ENCODE measurements around the gene BCO1. TPM values are rescaled to one million over a fixed set of nuclear protein-coding genes. Genes with fewer than 3 reads are reported as not detected.
A peak's percentile ranks its signal among the peaks of the same experiment; 100 is the strongest.

BCO1 gene
- total and polyA plus RNA-seq, 2 of the 4 experiments (the other 2 are of a cell fraction) = not detected

GRCh38 chr16:81198635-81199034 is 39.9 kb upstream of the BCO1 start:
- Histone ChIP-seq H2AK5ac (ENCODE audit: low read depth, low read length) (no peak overlapping the region), H2BK120ac (ENCODE audit: low read depth, low read length) (no peak overlapping the region), H2AFZ (replicated peaks; ENCODE audit: low read length, poor library complexity) (peak overlapping the region; percentile 8), H3K4ac (ENCODE audit: low read depth, low read length) (no peak overlapping the region), H2BK20ac (ENCODE audit: low read depth, low read length) (no peak overlapping the region), H2AK9ac (replicated peaks; ENCODE audit: low read depth, low read length, poor library complexity) (peak overlapping the region; percentile 13), H3K4me1 (ENCODE audit: control insufficient read depth, insufficient read depth, low read length) (peaks cover 3% of the 10 kb centered on the region; the same call in 1 of the 2 replicates), H3K36me3 (ENCODE audit: control insufficient read depth, insufficient read depth, low read length) (no peaks in the 10 kb centered on the region), H3K27me3 (ENCODE audit: control insufficient read depth, insufficient read depth, low read length) (peaks cover 20% of the 10 kb centered on the region), H3K9ac (ENCODE audit: low read depth, low read length) (no peak overlapping the region), H3K9me1 (ENCODE audit: insufficient read depth, low read length) (no peaks in the 10 kb centered on the region), H4K91ac (ENCODE audit: insufficient read depth, low read depth, low read length) (no peak overlapping the region), H3K9me3 (ENCODE audit: control insufficient read depth, insufficient read depth, low read length) (no peaks in the 10 kb centered on the region), H3K23ac (ENCODE audit: low read depth, low read length) (no peak overlapping the region), H3K56ac (ENCODE audit: extremely low read depth, insufficient read depth, low read length) (no peak overlapping the region), H3K4me3 (ENCODE audit: insufficient read depth, low read depth, low read length) (no peak overlapping the region), H4K8ac (ENCODE audit: low read depth in 2 of 2, low read length in 2 of 2) (no peak overlapping the region), H3K14ac (replicated peaks; ENCODE audit: low read depth, low read length) (no peak overlapping the region), H3K18ac (ENCODE audit: low read depth, low read length) (no peak overlapping the region), H4K5ac (ENCODE audit: low read depth, low read length) (no peak overlapping the region), H3K4me2 (ENCODE audit: low read depth, low read length) (no peak overlapping the region), H3K79me1 (ENCODE audit: low read depth in 1 of 2, low read length in 2 of 2) (no peaks in the 10 kb centered on the region), H2BK5ac (ENCODE audit: low read depth, low read length, poor library complexity, severe bottlenecking) (no peak overlapping the region), H4K20me1 (ENCODE audit: insufficient read depth, low read length) (no peaks in the 10 kb centered on the region), H3K27ac (ENCODE audit: insufficient read depth, low read length) (no peak overlapping the region), H2BK15ac (ENCODE audit: low read depth, low read length) (no peak overlapping the region)
- no TSS peak for BruUV-seq (replicated peaks)
- WGBS, 2 experiments (ENCODE audit: extremely low coverage in 2 of 2, insufficient read length in 1 of 2) = no CpG with 5 or more reads among the region's 9 CpGs
- ATAC-seq (ENCODE audit: low read depth) (peak; percentile 49; the same call in 1 of the 2 replicates), DNase-seq (no peak)
- POLR2A ChIA-PET (ENCODE audit: unreplicated experiment) = no interaction called here
- TF ChIP-seq MAFK (IDR thresholded peaks at IDR 0.05; ENCODE audit: low read depth, low read length) (no peak), MXI1 (IDR thresholded peaks at IDR 0.05; ENCODE audit: borderline replicate concordance, low read depth, low read length) (no peak), RAD21 (IDR thresholded peaks at IDR 0.05; ENCODE audit: low read length) (peak; percentile 40), SMC3 (IDR thresholded peaks at IDR 0.05; ENCODE audit: low read depth, low read length) (peak; percentile 22; the same call in 1 of the 2 replicates)
- TF ChIP-seq, protein P1, sequence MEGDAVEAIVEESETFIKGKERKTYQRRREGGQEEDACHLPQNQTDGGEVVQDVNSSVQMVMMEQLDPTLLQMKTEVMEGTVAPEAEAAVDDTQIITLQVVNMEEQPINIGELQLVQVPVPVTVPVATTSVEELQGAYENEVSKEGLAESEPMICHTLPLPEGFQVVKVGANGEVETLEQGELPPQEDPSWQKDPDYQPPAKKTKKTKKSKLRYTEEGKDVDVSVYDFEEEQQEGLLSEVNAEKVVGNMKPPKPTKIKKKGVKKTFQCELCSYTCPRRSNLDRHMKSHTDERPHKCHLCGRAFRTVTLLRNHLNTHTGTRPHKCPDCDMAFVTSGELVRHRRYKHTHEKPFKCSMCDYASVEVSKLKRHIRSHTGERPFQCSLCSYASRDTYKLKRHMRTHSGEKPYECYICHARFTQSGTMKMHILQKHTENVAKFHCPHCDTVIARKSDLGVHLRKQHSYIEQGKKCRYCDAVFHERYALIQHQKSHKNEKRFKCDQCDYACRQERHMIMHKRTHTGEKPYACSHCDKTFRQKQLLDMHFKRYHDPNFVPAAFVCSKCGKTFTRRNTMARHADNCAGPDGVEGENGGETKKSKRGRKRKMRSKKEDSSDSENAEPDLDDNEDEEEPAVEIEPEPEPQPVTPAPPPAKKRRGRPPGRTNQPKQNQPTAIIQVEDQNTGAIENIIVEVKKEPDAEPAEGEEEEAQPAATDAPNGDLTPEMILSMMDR (conservative IDR thresholded peaks at IDR 0.05; ENCODE audit: low read depth, low read length) = peak; percentile 36
- dilution Hi-C loops (cut with HindIII; ENCODE audit: low sequenced_read_pairs, unreplicated experiment) (no loop called here), in situ Hi-C loops (cut with MboI; ENCODE audit: low sequenced_read_pairs) (no loop called here), intact Hi-C loops (cut with micrococcal nuclease) (no loop called here)
- CTCF ChIA-PET = no interaction called here

Data from IMR-90 (cell line).